HEK293 (cell line): ENCODE measurements around the gene PDK1.

Experiments used
- HIC1 ChIP-seq: fragments of 450-650 bp; formaldehyde crosslinking; IDR thresholded peaks from 2 replicates; pipeline ENCODE4 v1.5.1; 2016; ENCODE audit warnings: missing biosample characterization, missing genetic modification characterization
- KLF17 ChIP-seq: fragments of 450-650 bp; formaldehyde crosslinking; IDR thresholded peaks from 2 replicates; pipeline ENCODE4 v1.5.1; 2016; ENCODE audit warnings: missing biosample characterization, missing genetic modification characterization
- MZF1 ChIP-seq: fragments of 450-650 bp; formaldehyde crosslinking; IDR thresholded peaks from 2 replicates; pipeline ENCODE4 v1.5.1; 2017; ENCODE audit warnings: missing biosample characterization, missing genetic modification characterization, borderline replicate concordance
- OVOL3 ChIP-seq: fragments of 450-650 bp; formaldehyde crosslinking; IDR thresholded peaks from 2 replicates; pipeline ENCODE4 v1.5.1; 2016; ENCODE audit warnings: missing biosample characterization, missing genetic modification characterization
- ZBTB17 ChIP-seq: fragments of 450-650 bp; formaldehyde crosslinking; IDR thresholded peaks from 2 replicates; pipeline ENCODE4 v1.5.1; 2016; ENCODE audit warnings: missing biosample characterization, missing genetic modification characterization
- ZBTB20 ChIP-seq: fragments of 450-650 bp; formaldehyde crosslinking; IDR thresholded peaks from 2 replicates; pipeline ENCODE4 v1.5.1; 2016; ENCODE audit warnings: missing biosample characterization, missing genetic modification characterization
- ZBTB21 ChIP-seq: fragments of 450-650 bp; formaldehyde crosslinking; IDR thresholded peaks from 2 replicates; pipeline ENCODE4 v1.5.1; 2017; ENCODE audit warnings: missing biosample characterization, missing genetic modification characterization
- ZBTB8A ChIP-seq: fragments of 450-650 bp; formaldehyde crosslinking; IDR thresholded peaks from 2 replicates; pipeline ENCODE4 v1.5.1; 2016; ENCODE audit warnings: missing biosample characterization, missing genetic modification characterization
- ZFP37 ChIP-seq: fragments of 450-650 bp; formaldehyde crosslinking; IDR thresholded peaks from 2 replicates; pipeline ENCODE4 v1.5.1; 2016; ENCODE audit warnings: missing biosample characterization, missing genetic modification characterization
- ZFP69B ChIP-seq: fragments of 450-650 bp; formaldehyde crosslinking; IDR thresholded peaks from 2 replicates; pipeline ENCODE4 v1.5.1; 2016; ENCODE audit warnings: missing biosample characterization, missing genetic modification characterization
- ZNF184 ChIP-seq: fragments of 450-650 bp; IDR thresholded peaks from 2 replicates; pipeline ENCODE4 v1.5.1; 2018; ENCODE audit warnings: missing biosample characterization, mild to moderate bottlenecking, missing genetic modification characterization
- ZNF2 ChIP-seq: fragments of 450-650 bp; formaldehyde crosslinking; IDR thresholded peaks from 2 replicates; pipeline ENCODE4 v1.5.1; 2016; ENCODE audit warnings: missing biosample characterization, missing genetic modification characterization
- ZNF274 ChIP-seq, 2 experiments: fragments of 200-500 bp in 1 of 2; fragments of 450-650 bp in 1 of 2; sonication (Bioruptor generic) in 1 of 2; formaldehyde crosslinking in 1 of 2; IDR thresholded peaks; 2 replicates each; pipeline versions ENCODE4 v1.5.1 to v1.6.1; 2014 to 2016; ENCODE audit warnings: borderline replicate concordance in 1 of 2, inconsistent platforms in 1 of 2, low read length in 1 of 2, missing biosample characterization in 1 of 2, missing genetic modification characterization in 1 of 2
- ZNF391 ChIP-seq: fragments of 450-650 bp; formaldehyde crosslinking; IDR thresholded peaks from 2 replicates; pipeline ENCODE4 v1.5.1; 2016; ENCODE audit warnings: low read depth, missing biosample characterization, missing genetic modification characterization, borderline replicate concordance
- ZNF394 ChIP-seq: fragments of 450-650 bp; formaldehyde crosslinking; IDR thresholded peaks from 2 replicates; pipeline ENCODE4 v1.5.1; 2016; ENCODE audit warnings: missing biosample characterization, missing genetic modification characterization, mild to moderate bottlenecking, moderate library complexity, borderline replicate concordance
- ZNF398 ChIP-seq: fragments of 450-650 bp; formaldehyde crosslinking; IDR thresholded peaks from 2 replicates; pipeline ENCODE4 v1.5.1; 2017; ENCODE audit warnings: missing biosample characterization, missing genetic modification characterization
- ZNF473 ChIP-seq: fragments of 450-650 bp; formaldehyde crosslinking; IDR thresholded peaks from 2 replicates; pipeline ENCODE4 v1.5.1; 2017; ENCODE audit warnings: missing biosample characterization, missing genetic modification characterization
- ZNF561 ChIP-seq: fragments of 450-650 bp; IDR thresholded peaks from 2 replicates; pipeline ENCODE4 v1.5.1; 2018; ENCODE audit warnings: missing biosample characterization, missing genetic modification characterization, borderline replicate concordance
- ZNF600 ChIP-seq: fragments of 450-650 bp; formaldehyde crosslinking; IDR thresholded peaks from 2 replicates; pipeline ENCODE4 v1.5.1; 2016; ENCODE audit warnings: missing biosample characterization, missing genetic modification characterization
- ZNF76 ChIP-seq: fragments of 450-650 bp; formaldehyde crosslinking; IDR thresholded peaks from 2 replicates; pipeline ENCODE4; 2016; ENCODE audit warnings: low read depth, missing biosample characterization, missing genetic modification characterization, borderline replicate concordance
- ZXDB ChIP-seq: fragments of 450-650 bp; formaldehyde crosslinking; IDR thresholded peaks from 2 replicates; pipeline ENCODE4 v1.5.1; 2016; ENCODE audit warnings: missing biosample characterization, missing genetic modification characterization
- TF ChIP-seq, protein P1 (sequence below): fragments of 450-650 bp; formaldehyde crosslinking; optimal IDR thresholded peaks from 2 replicates; pipeline ENCODE3; 2016; ENCODE audit warnings: missing biosample characterization, mild to moderate bottlenecking, missing genetic modification characterization
- TF ChIP-seq, protein P2 (sequence below): fragments of 450-650 bp; formaldehyde crosslinking; IDR thresholded peaks from 2 replicates; pipeline ENCODE4 v1.5.1; 2016; ENCODE audit warnings: missing biosample characterization, missing genetic modification characterization
- TF ChIP-seq, protein P3 (sequence below): fragments of 450-650 bp; formaldehyde crosslinking; IDR thresholded peaks from 2 replicates; pipeline ENCODE4 v1.5.1; 2017; ENCODE audit warnings: missing biosample characterization, missing genetic modification characterization

The PDK1 gene

DNA sequence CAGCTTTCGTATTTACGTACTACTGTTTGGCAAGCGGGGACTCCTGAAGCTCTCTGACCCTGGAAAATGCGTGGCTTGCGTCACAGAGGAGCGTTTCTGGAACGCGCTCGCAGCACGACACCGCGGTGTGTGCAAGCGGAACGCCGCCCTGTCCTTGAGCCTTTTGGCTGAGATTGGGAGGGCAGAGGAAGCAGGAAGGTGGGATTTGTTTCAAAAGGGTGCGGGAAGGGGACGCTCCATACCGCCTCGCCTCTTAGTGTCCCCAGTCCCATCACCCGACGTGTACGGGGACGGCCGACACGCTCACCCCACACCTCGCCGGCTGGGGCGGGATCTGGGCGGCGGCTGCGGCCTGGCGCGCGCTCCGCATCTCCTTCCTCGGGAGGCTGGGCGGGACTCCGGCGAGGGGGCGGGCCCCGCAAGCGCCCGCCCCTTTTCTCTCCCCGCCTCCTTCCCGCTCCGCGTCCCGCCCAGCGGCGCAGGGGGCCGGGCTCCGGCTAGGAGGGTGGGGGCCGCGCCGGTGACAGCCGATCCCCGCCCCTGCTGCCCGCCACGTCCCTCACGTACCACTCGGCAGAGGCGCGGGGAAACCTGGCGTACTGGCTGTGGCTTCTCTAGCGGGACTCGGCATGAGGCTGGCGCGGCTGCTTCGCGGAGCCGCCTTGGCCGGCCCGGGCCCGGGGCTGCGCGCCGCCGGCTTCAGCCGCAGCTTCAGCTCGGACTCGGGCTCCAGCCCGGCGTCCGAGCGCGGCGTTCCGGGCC is at the start of gene PDK1 (continued):
- TF ChIP-seq ZNF600 (tag by site-specific recombination) (peak; percentile 98), ZNF2 (tag by site-specific recombination) (peak; percentile 72; the same call in 1 of the 2 replicates), ZXDB (tag by site-specific recombination) (peak; percentile 79), ZBTB20 (tag by site-specific recombination) (peak; percentile 16), ZFP69B (tag by site-specific recombination) (peak; percentile 52; the same call in 1 of the 2 replicates), ZNF184 (tag by site-specific recombination) (no peak), ZBTB21 (peak; percentile 85), ZNF76 (tag by site-specific recombination) (peak; percentile 57; the same call in 1 of the 2 replicates), HIC1 (tag by site-specific recombination) (no peak), ZNF473 (tag by site-specific recombination) (no peak), KLF17 (tag by site-specific recombination) (peak; percentile 75; the same call in 1 of the 2 replicates), ZFP37 (peak; percentile 89; the same call in 1 of the 2 replicates), ZBTB8A (tag by site-specific recombination) (peak; percentile 66), ZNF391 (tag by site-specific recombination) (peak; percentile 66; the same call in 1 of the 2 replicates), ZNF398 (tag by site-specific recombination) (peak; percentile 75), MZF1 (no peak; the same call in 1 of the 2 replicates), ZNF561 (no peak; the same call in 1 of the 2 replicates), ZBTB17 (tag by site-specific recombination) (peak; percentile 74), OVOL3 (tag by site-specific recombination) (no peak), ZNF274 (IDR thresholded peaks at IDR 0.05; ENCODE audit: low read length) (no peak), ZNF274 (tag by site-specific recombination; IDR thresholded peaks at IDR 0.05; ENCODE audit: borderline replicate concordance) (no peak), ZNF394 (peak; percentile 37; the same call in 1 of the 2 replicates)
- TF ChIP-seq, protein P1, sequence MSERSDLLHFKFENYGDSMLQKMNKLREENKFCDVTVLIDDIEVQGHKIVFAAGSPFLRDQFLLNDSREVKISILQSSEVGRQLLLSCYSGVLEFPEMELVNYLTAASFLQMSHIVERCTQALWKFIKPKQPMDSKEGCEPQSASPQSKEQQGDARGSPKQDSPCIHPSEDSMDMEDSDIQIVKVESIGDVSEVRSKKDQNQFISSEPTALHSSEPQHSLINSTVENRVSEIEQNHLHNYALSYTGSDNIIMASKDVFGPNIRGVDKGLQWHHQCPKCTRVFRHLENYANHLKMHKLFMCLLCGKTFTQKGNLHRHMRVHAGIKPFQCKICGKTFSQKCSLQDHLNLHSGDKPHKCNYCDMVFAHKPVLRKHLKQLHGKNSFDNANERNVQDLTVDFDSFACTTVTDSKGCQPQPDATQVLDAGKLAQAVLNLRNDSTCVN (tag by site-specific recombination): peak; percentile 85
- TF ChIP-seq, protein P2, sequence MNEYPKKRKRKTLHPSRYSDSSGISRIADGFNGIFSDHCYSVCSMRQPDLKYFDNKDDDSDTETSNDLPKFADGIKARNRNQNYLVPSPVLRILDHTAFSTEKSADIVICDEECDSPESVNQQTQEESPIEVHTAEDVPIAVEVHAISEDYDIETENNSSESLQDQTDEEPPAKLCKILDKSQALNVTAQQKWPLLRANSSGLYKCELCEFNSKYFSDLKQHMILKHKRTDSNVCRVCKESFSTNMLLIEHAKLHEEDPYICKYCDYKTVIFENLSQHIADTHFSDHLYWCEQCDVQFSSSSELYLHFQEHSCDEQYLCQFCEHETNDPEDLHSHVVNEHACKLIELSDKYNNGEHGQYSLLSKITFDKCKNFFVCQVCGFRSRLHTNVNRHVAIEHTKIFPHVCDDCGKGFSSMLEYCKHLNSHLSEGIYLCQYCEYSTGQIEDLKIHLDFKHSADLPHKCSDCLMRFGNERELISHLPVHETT (tag by site-specific recombination): 0 out of 2 replicates have a peak, but pooled peaks have one; percentile 23
- TF ChIP-seq, protein P3, sequence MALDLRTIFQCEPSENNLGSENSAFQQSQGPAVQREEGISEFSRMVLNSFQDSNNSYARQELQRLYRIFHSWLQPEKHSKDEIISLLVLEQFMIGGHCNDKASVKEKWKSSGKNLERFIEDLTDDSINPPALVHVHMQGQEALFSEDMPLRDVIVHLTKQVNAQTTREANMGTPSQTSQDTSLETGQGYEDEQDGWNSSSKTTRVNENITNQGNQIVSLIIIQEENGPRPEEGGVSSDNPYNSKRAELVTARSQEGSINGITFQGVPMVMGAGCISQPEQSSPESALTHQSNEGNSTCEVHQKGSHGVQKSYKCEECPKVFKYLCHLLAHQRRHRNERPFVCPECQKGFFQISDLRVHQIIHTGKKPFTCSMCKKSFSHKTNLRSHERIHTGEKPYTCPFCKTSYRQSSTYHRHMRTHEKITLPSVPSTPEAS (tag by site-specific recombination): 0 out of 2 replicates have a peak, but pooled peaks have one; percentile 23
